IMR-90 (cell line): ENCODE measurements around the gene LYRM7. TPM values are rescaled to one million over a fixed set of nuclear protein-coding genes. Genes with fewer than 3 reads are reported as not detected.
A peak's percentile ranks its signal among the peaks of the same experiment; 100 is the strongest.

ENCODE experiments used
- ATAC-seq: fragments of 200-7000 bp; cut with Tn5 transposase; 2 replicates; pipeline ENCODE4 v1.9.1; 2020; ENCODE audit warnings: low read depth, mild to moderate bottlenecking, moderate library complexity
- BruUV-seq: library from RNA; stranded (reverse); fragments of 400-500 nt; replicated peaks from 2 replicates; lab custom pipeline; 2021; lab: Mats Ljungman, UMichigan
- CTCF ChIA-PET: fragments of 300-600 bp; formaldehyde crosslinking; extraction: SDS; loops from one replicate; lab custom pipeline; 2021; ENCODE audit warnings: antibody characterized with exemption; lab: Yijun Ruan, JAX
- POLR2A ChIA-PET: fragments of 300-600 bp; sonication (Branson Sonifier 250); formaldehyde crosslinking; loops from one replicate; lab custom pipeline; 2022; ENCODE audit warnings: antibody characterized with exemption; ENCODE audit not compliant: unreplicated experiment; lab: Charles Lee
- DNase-seq: peaks from one replicate; pipeline ENCODE4 v3.0.0; 2013
- H2AFZ ChIP-seq: replicated peaks from 2 replicates; pipeline ENCODE3; 2013; ENCODE audit warnings: low read length, mild to moderate bottlenecking; ENCODE audit not compliant: poor library complexity
- H2AK5ac ChIP-seq: 2 replicates; pipeline ENCODE4 v1.6.1; 2013; ENCODE audit warnings: low read depth, low read length, inconsistent platforms
- H2AK9ac ChIP-seq: replicated peaks from 2 replicates; pipeline ENCODE3; 2013; ENCODE audit warnings: mild to moderate bottlenecking, low read depth, low read length, moderate library complexity; ENCODE audit not compliant: poor library complexity
- H2BK120ac ChIP-seq: 2 replicates; pipeline ENCODE4 v1.6.1; 2013; ENCODE audit warnings: low read depth, low read length, inconsistent platforms
- H2BK15ac ChIP-seq: 3 replicates; pipeline ENCODE4 v1.6.1; 2013; ENCODE audit warnings: low read depth, low read length, inconsistent platforms
- H2BK20ac ChIP-seq: 2 replicates; pipeline ENCODE4 v1.6.1; 2013; ENCODE audit warnings: low read depth, mild to moderate bottlenecking, inconsistent platforms, low read length, moderate library complexity
- H2BK5ac ChIP-seq: 2 replicates; pipeline ENCODE4 v1.6.1; 2013; ENCODE audit warnings: mild to moderate bottlenecking, low read depth, low read length, inconsistent platforms; ENCODE audit not compliant: poor library complexity, severe bottlenecking
- H3K14ac ChIP-seq: replicated peaks from 2 replicates; pipeline ENCODE4 v1.6.1; 2013; ENCODE audit warnings: low read depth, low read length, inconsistent platforms
- H3K18ac ChIP-seq: 2 replicates; pipeline ENCODE4 v1.6.1; 2013; ENCODE audit warnings: low read depth, low read length, control low read depth
- H3K23ac ChIP-seq: 2 replicates; pipeline ENCODE4 v1.6.1; 2013; ENCODE audit warnings: low read depth, low read length, inconsistent platforms
- H3K27ac ChIP-seq: 2 replicates; pipeline ENCODE4 v1.5.1; 2013; ENCODE audit warnings: mild to moderate bottlenecking, control low read depth, low read length; ENCODE audit not compliant: insufficient read depth
- H3K27me3 ChIP-seq: 2 replicates; pipeline ENCODE4 v1.6.1; 2013; ENCODE audit warnings: low read length; ENCODE audit not compliant: control insufficient read depth, insufficient read depth
- H3K36me3 ChIP-seq: 2 replicates; pipeline ENCODE4 v1.6.1; 2013; ENCODE audit warnings: low read length, mixed read lengths; ENCODE audit not compliant: control insufficient read depth, insufficient read depth
- H3K4ac ChIP-seq: 2 replicates; pipeline ENCODE4 v1.6.1; 2013; ENCODE audit warnings: low read depth, low read length, inconsistent platforms
- H3K4me1 ChIP-seq: 2 replicates; pipeline ENCODE4 v1.6.1; 2013; ENCODE audit warnings: low read length, mixed read lengths; ENCODE audit not compliant: control insufficient read depth, insufficient read depth
- H3K4me2 ChIP-seq: 2 replicates; pipeline ENCODE4 v1.6.1; 2013; ENCODE audit warnings: low read depth, mild to moderate bottlenecking, control low read depth, low read length, moderate library complexity
- H3K4me3 ChIP-seq: 2 replicates; pipeline ENCODE4 v1.5.1; 2013; ENCODE audit warnings: low read depth, mild to moderate bottlenecking, control low read depth, low read length, moderate library complexity; ENCODE audit not compliant: insufficient read depth
- H3K56ac ChIP-seq: 2 replicates; pipeline ENCODE4 v1.6.1; 2013; ENCODE audit warnings: low read length, inconsistent platforms; ENCODE audit not compliant: insufficient read depth; ENCODE audit errors: extremely low read depth
- H3K79me1 ChIP-seq, 2 experiments: 2 replicates each; pipeline ENCODE4 v1.6.1; 2013; ENCODE audit warnings: low read length in 2 of 2, inconsistent platforms in 1 of 2, low read depth in 1 of 2
- H3K9ac ChIP-seq: 2 replicates; pipeline ENCODE4 v1.6.1; 2013; ENCODE audit warnings: low read depth, low read length, control low read depth
- H3K9me1 ChIP-seq: 2 replicates; pipeline ENCODE4 v1.6.1; 2013; ENCODE audit warnings: low read length, inconsistent platforms; ENCODE audit not compliant: insufficient read depth
- H3K9me3 ChIP-seq: 2 replicates; pipeline ENCODE4 v1.6.1; 2013; ENCODE audit warnings: low read length; ENCODE audit not compliant: control insufficient read depth, insufficient read depth
- H4K20me1 ChIP-seq: 2 replicates; pipeline ENCODE4 v1.6.1; 2013; ENCODE audit warnings: low read length, inconsistent platforms; ENCODE audit not compliant: insufficient read depth
- H4K5ac ChIP-seq: 2 replicates; pipeline ENCODE4 v1.6.1; 2013; ENCODE audit warnings: mild to moderate bottlenecking, low read depth, low read length, control low read depth
- H4K8ac ChIP-seq, 2 experiments: 2 replicates each; pipeline ENCODE4 v1.6.1; 2013; ENCODE audit warnings: low read depth in 2 of 2, low read length in 2 of 2, control low read depth in 1 of 2, inconsistent platforms in 1 of 2
- H4K91ac ChIP-seq: 2 replicates; pipeline ENCODE4 v1.6.1; 2013; ENCODE audit warnings: low read depth, low read length, inconsistent platforms; ENCODE audit not compliant: insufficient read depth
- CEBPB ChIP-seq: IDR thresholded peaks from 2 replicates; pipeline ENCODE4 v1.6.1; 2012; ENCODE audit warnings: low read depth, low read length, improper control_type of control experiment
- CHD1 ChIP-seq: IDR thresholded peaks from 2 replicates; pipeline ENCODE4 v1.6.1; 2012; ENCODE audit warnings: low read depth, low read length, improper control_type of control experiment
- CTCF ChIP-seq: conservative IDR thresholded peaks from 2 replicates; pipeline ENCODE4 v1.5.1; 2012; ENCODE audit warnings: mild to moderate bottlenecking, low read depth, low read length, improper control_type of control experiment
- ELK1 ChIP-seq: fragments of 150-350 bp; IDR thresholded peaks from 2 replicates; pipeline ENCODE4 v1.6.1; 2016; ENCODE audit warnings: low read depth, mild to moderate bottlenecking, low read length, moderate library complexity, borderline replicate concordance
- FOS ChIP-seq: fragments of 150-350 bp; IDR thresholded peaks from 2 replicates; pipeline ENCODE4 v1.6.1; 2016; ENCODE audit warnings: low read depth, low read length
- MAZ ChIP-seq: IDR thresholded peaks from 2 replicates; pipeline ENCODE4 v1.6.1; 2012; ENCODE audit warnings: low read depth, mild to moderate bottlenecking, low read length, improper control_type of control experiment, moderate library complexity, borderline replicate concordance
- MXI1 ChIP-seq: IDR thresholded peaks from 2 replicates; pipeline ENCODE4 v1.6.1; 2012; ENCODE audit warnings: low read depth, mild to moderate bottlenecking, low read length, moderate library complexity, borderline replicate concordance
- NFE2L2 ChIP-seq: fragments of 150-350 bp; IDR thresholded peaks from 2 replicates; pipeline ENCODE4 v1.6.1; 2016; ENCODE audit warnings: low read depth, mild to moderate bottlenecking, low read length
- POLR2A ChIP-seq: IDR thresholded peaks from 2 replicates; pipeline ENCODE4 v1.6.1; 2012; ENCODE audit warnings: mild to moderate bottlenecking, low read depth, low read length
- RCOR1 ChIP-seq: IDR thresholded peaks from 2 replicates; pipeline ENCODE4 v1.6.1; 2012; ENCODE audit warnings: mild to moderate bottlenecking, low read length, improper control_type of control experiment; ENCODE audit not compliant: insufficient replicate concordance
- RFX5 ChIP-seq: IDR thresholded peaks from 2 replicates; pipeline ENCODE4 v1.8.0; 2012; ENCODE audit warnings: low read depth, mild to moderate bottlenecking, low read length, moderate library complexity
- SMC3 ChIP-seq: fragments of 150-350 bp; IDR thresholded peaks from 2 replicates; pipeline ENCODE4 v1.6.1; 2016; ENCODE audit warnings: low read depth, mild to moderate bottlenecking, antibody characterized with exemption, low read length, moderate library complexity
- USF2 ChIP-seq: fragments of 150-350 bp; IDR thresholded peaks from 2 replicates; pipeline ENCODE4 v1.6.1; 2017; ENCODE audit warnings: mild to moderate bottlenecking, antibody characterized with exemption, low read length, low read depth
- WGBS, 2 experiments: methylation state at CpG; one replicate each; pipeline versions ENCODE4 v1.1.5 to v1.1.7; 2013; ENCODE audit warnings: missing lambda C conversion rate in 2 of 2; ENCODE audit not compliant: insufficient read length in 1 of 2; ENCODE audit errors: extremely low coverage in 2 of 2; 5-methylcytosine and 5-hydroxymethylcytosine counted together
- dilution Hi-C: fragments of 300-500 bp; cut with HindIII; formaldehyde crosslinking; loops from one replicate; pipeline ENCODE4 v1.14.3; 2018; ENCODE audit warnings: low sequenced_read_pairs; ENCODE audit not compliant: unreplicated experiment
- in situ Hi-C: fragments of 300-500 bp; cut with MboI; formaldehyde crosslinking; loops from 3 replicates; pipeline ENCODE4 v1.14.3; 2019; ENCODE audit warnings: low sequenced_read_pairs, inconsistent platforms, mixed read lengths
- intact Hi-C: fragments of 100-400 bp; cut with micrococcal nuclease; formaldehyde crosslinking; loops from 2 replicates; pipeline ENCODE4 v1.10.0; 2022
- polyA plus RNA-seq, 3 experiments: library from polyadenylated mRNA; depleted of rRNA; stranded (reverse); fragments of >200 nt; gene quantifications; 2 replicates each; pipeline ENCODE4 v1.2.3, GENCODE V29; 2012; ENCODE audit warnings: low replicate concordance in 1 of 3
- total RNA-seq: library from RNA; depleted of rRNA; stranded (reverse); fragments of >200 nt; gene quantifications from 2 replicates; pipeline ENCODE4 v1.2.3, GENCODE V29; 2012

LYRM7 gene
- total and polyA plus RNA-seq, 2 of the 4 experiments (the other 2 are of a cell fraction) = 2.5 to 3.4 TPM

GRCh38 chr5:131228646-131229045 is 57.9 kb downstream of the LYRM7 start:
- dilution Hi-C loops = no loop called here
- Histone ChIP-seq H4K5ac (no peak overlapping the region), H2AFZ (no peak overlapping the region), H2AK9ac (no peak overlapping the region), H3K4me3 (no peak overlapping the region), H3K14ac (no peak overlapping the region), H3K23ac (no peak overlapping the region), H2AK5ac (no peak overlapping the region), H2BK5ac (no peak overlapping the region), H3K27me3 (no peaks in the 10 kb centered on the region), H2BK120ac (no peak overlapping the region), H4K20me1 (no peaks in the 10 kb centered on the region), H3K18ac (no peak overlapping the region), H3K56ac (no peak overlapping the region), H3K36me3 (no peaks in the 10 kb centered on the region), H4K91ac (no peak overlapping the region), H3K9me3 (no peaks in the 10 kb centered on the region), H3K9ac (no peak overlapping the region), H2BK15ac (no peak overlapping the region), H3K79me1 (no peaks in the 10 kb centered on the region), H3K4me1 (no peaks in the 10 kb centered on the region), H3K27ac (no peak overlapping the region), H3K4ac (no peak overlapping the region), H3K9me1 (no peaks in the 10 kb centered on the region), H2BK20ac (no peak overlapping the region), H4K8ac (no peak overlapping the region), H3K4me2 (no peak overlapping the region)
- in situ Hi-C loops = no loop called here
- BruUV-seq = no TSS peak
- TF ChIP-seq POLR2A = no peak
- TF ChIP-seq NFE2L2 = no peak
- TF ChIP-seq USF2 = no peak
- no peak for TF ChIP-seq SMC3
- TF ChIP-seq MXI1 = no peak
- TF ChIP-seq RCOR1 = no peak
- TF ChIP-seq CTCF = no peak
- TF ChIP-seq CHD1 = no peak
- no peak for TF ChIP-seq ELK1
- TF ChIP-seq RFX5 = no peak
- no peak for TF ChIP-seq FOS
- no peak for TF ChIP-seq MAZ
- no peak for TF ChIP-seq CEBPB
- intact Hi-C loops = no loop called here
- POLR2A ChIA-PET = no interaction called here
- peak; percentile 42 for ATAC-seq
- no CpG with 5 or more reads among the region's 1 CpG for WGBS, 2 experiments
- DNase-seq = no peak
- CTCF ChIA-PET = no interaction called here
